Measurements from ENCODE around the gene GBF1.

Gene GBF1

DNA sequence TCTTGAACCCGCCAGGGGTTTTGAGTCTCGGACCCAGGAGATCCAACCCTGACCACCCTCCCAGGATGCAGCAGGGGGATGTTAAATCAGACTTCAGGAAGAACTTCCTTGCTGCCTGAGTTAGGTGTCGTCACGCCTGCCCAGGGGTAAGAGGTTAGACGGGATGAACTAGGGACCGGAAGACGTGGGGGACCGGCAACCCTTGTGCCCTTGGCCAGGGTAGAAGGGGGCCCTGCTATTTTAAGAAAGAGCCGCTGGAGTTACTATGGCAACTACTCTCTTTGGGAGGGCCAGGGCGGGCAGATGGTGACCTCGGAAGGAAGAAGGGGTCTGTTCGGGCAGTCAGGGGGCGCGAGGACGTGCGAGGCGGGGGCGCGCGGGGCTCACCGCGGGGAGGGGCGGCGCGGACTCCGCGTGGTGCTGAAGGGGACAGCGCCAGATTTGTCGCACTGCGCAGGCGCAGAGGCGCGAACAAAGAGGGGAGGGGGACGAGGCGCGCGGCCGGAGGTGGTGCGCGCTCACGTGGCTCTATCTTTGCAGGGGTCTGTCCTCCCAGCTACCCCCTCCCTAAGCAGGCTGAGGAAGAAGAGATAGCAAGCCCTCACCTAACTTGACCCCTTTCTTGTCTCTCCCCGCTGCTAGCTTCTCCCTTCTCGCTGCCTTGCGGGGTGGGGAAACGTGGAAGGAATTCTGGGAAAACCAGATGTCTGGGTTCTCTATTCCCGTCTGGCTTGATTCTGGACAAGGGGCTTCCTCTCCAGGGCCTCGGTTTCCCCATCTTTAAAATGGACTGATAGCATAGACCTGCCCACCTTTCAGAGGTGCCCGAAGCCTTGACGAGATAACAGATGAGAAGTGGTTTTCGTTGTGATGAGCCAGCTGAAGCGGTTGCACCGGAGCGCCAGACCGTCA is 174.2 kb downstream of the GBF1 start:
- peak; percentile 85 for DNase-seq
- TF ChIP-seq, protein P1, sequence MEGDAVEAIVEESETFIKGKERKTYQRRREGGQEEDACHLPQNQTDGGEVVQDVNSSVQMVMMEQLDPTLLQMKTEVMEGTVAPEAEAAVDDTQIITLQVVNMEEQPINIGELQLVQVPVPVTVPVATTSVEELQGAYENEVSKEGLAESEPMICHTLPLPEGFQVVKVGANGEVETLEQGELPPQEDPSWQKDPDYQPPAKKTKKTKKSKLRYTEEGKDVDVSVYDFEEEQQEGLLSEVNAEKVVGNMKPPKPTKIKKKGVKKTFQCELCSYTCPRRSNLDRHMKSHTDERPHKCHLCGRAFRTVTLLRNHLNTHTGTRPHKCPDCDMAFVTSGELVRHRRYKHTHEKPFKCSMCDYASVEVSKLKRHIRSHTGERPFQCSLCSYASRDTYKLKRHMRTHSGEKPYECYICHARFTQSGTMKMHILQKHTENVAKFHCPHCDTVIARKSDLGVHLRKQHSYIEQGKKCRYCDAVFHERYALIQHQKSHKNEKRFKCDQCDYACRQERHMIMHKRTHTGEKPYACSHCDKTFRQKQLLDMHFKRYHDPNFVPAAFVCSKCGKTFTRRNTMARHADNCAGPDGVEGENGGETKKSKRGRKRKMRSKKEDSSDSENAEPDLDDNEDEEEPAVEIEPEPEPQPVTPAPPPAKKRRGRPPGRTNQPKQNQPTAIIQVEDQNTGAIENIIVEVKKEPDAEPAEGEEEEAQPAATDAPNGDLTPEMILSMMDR (IDR thresholded peaks at IDR 0.05; ENCODE audit: low read depth, low read length): no peak
- H3K27me3 ChIP-seq: no peaks in the 10 kb centered on the region
- H3K9me3 ChIP-seq: no peaks in the 10 kb centered on the region
- peaks cover 12% of the 10 kb centered on the region for H3K36me3 ChIP-seq
- peaks cover 2% of the 10 kb centered on the region; the same call in 1 of the 2 replicates for H3K4me1 ChIP-seq
- peak overlapping the region; percentile 92 for H3K4me3 ChIP-seq (ENCODE audit: low read depth, low read length)

DNA sequence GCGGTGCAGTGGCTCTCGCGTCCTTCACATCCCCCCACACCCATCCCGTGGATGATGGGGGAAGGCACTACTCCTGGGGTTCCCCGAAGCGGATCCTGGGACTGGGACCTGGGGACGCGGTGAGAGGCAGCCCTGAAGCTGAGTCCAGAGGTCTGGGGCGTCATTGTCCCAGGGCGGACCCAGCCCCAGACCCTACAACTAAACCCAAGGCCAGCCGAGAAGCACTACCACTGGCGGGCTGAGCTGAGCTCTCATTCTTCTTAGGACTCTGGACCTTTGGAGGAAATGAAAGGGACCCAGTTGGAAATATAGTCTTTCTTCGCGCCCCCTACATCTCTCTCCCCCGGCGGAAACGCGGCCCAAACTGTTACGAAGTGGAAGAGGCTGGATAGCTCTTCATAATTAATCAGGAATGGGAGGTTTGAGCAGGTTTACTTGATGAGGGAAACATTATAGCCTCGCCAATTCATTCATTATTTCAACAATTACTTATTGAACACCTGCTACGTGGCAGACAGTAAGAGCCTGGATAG is 174.9 kb downstream of the GBF1 start:
- no peak for DNase-seq
- H3K9me3 ChIP-seq: no peaks in the 10 kb centered on the region
- H3K27me3 ChIP-seq: no peaks in the 10 kb centered on the region
- peaks cover 2% of the 10 kb centered on the region; the same call in 1 of the 2 replicates for H3K4me1 ChIP-seq
- peaks cover 12% of the 10 kb centered on the region for H3K36me3 ChIP-seq
- TF ChIP-seq, protein P1 (IDR thresholded peaks at IDR 0.05; ENCODE audit: low read depth, low read length): no peak
- peak overlapping the region; percentile 92 for H3K4me3 ChIP-seq (ENCODE audit: low read depth, low read length)

DNA sequence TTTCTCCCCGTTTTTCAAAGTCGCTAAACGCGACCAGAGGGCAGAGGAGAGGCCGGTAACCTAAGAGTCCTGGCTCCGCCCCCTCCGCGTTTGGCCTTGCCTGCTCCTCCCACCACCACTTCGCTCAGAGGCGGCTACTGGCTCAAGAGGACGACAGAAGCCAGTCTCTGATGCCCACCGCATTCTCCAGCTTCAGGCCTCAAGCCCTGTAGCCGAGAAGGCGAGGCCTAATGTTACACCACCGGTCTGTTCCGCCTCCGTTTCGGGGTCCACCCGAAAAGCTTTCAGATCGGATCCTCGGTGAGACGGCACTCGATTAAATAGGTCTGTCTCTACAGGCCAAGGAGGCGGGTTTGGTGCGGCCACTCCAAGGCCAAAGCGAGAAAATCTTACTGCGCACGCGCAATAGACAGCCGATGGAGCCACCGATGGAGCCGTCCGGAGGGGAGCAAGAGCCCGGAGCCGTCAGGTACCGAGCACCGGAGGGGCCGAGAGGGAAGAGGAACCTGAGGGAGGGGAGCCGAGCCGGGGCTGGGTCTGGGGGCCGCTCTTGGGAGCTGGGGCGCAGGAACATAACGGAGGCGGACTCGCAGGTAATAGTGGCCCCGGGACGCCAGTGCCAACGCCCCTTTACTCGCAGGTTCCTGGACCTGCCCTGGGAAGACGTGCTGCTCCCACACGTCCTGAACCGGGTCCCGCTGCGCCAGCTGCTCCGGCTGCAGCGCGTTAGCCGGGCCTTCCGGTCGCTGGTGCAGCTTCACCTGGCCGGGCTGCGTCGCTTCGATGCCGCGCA is 175.6 kb downstream of the GBF1 start, which contains the start of gene FBXL15:
TSS of gene FBXL15 (plus strand) at position 123 of the 793 bp plus-strand sequence. CDS start at position 417, 294 bp downstream.
- H3K36me3 ChIP-seq: peaks cover 12% of the 10 kb centered on the region
- H3K27me3 ChIP-seq: no peaks in the 10 kb centered on the region
- H3K9me3 ChIP-seq: no peaks in the 10 kb centered on the region
- TF ChIP-seq, protein P1 (IDR thresholded peaks at IDR 0.05; ENCODE audit: low read depth, low read length): no peak
- peak within 1 kb of the TSS; percentile 92 for H3K4me3 ChIP-seq (ENCODE audit: low read depth, low read length)
- DNase-seq: peak; percentile 95
- peaks cover 2% of the 10 kb centered on the region; the same call in 1 of the 2 replicates for H3K4me1 ChIP-seq

DNA sequence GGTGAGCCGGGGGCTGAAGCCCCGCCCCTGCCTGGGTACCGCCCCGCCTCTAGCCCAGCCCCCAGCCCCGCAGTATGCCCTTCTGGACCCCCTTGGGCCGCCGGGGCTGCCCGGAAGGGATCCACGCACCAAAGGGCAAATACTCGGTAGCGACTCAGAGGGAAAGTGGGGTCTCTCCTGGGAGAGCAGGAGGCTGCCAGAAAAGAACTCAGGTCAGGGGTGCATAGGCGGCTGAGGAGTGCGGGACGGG is 176.1 kb downstream of the GBF1 start:
- H3K27me3 ChIP-seq: no peaks in the 10 kb centered on the region
- no peaks in the 10 kb centered on the region for H3K9me3 ChIP-seq
- TF ChIP-seq, protein P1 (IDR thresholded peaks at IDR 0.05; ENCODE audit: low read depth, low read length): no peak
- DNase-seq: no peak
- peaks cover 2% of the 10 kb centered on the region; the same call in 1 of the 2 replicates for H3K4me1 ChIP-seq
- H3K36me3 ChIP-seq: peaks cover 12% of the 10 kb centered on the region
- peak overlapping the region; percentile 92 for H3K4me3 ChIP-seq (ENCODE audit: low read depth, low read length)

DNA sequence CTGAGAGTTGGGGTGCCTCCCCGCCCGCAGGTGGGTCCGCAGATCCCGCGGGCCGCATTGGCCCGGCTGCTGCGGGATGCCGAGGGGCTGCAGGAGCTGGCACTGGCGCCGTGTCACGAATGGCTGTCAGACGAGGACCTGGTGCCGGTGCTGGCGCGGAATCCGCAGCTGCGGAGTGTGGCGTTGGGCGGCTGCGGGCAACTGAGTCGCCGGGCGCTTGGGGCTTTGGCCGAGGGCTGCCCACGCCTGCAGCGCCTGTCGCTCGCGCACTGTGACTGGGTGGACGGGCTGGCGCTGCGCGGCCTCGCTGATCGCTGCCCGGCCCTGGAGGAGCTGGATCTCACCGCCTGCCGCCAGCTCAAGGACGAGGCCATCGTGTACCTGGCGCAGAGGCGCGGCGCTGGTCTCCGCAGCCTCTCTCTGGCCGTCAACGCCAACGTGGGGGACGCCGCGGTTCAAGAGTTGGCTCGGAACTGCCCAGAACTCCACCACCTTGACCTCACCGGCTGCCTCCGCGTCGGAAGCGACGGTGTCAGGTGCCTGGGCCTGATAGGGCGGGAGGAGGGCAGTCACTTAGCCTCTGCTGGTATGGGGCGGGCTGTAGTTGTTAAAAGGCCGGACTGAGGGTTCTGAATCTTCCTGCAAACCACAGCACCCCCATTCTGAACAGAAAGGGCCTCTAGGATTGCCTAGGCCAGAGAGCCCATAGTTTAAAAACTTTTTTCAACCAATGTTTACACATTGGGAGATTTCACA is 176.6 kb downstream of the GBF1 start:
- TF ChIP-seq, protein P1 (IDR thresholded peaks at IDR 0.05; ENCODE audit: low read depth, low read length): no peak
- no peaks in the 10 kb centered on the region for H3K9me3 ChIP-seq
- no peak for DNase-seq
- H3K4me1 ChIP-seq: peaks cover 2% of the 10 kb centered on the region; the same call in 1 of the 2 replicates
- peak overlapping the region; percentile 92 for H3K4me3 ChIP-seq (ENCODE audit: low read depth, low read length)
- H3K36me3 ChIP-seq: peaks cover 12% of the 10 kb centered on the region
- H3K27me3 ChIP-seq: no peaks in the 10 kb centered on the region
